ENCODE results near the gene TGM6.

Gene TGM6

GRCh38 chr20:2364044-2364443 is 16.7 kb upstream of the TGM6 start:
- DNase-seq: peak; percentile 70

GRCh38 chr20:2365091-2365490 is 15.6 kb upstream of the TGM6 start:
- no peak for DNase-seq

- DNase-seq: no peak
Observed at GRCh38 chr20:2365666-2366065, 15.0 kb upstream of the TGM6 start.

GRCh38 chr20:2368621-2369020 is 12.1 kb upstream of the TGM6 start:
- no peak for DNase-seq

- DNase-seq: no peak
Observed at GRCh38 chr20:2373098-2373497, 7.6 kb upstream of the TGM6 start.

- no peak for DNase-seq
Observed at GRCh38 chr20:2374346-2375125, 6.2 kb upstream of the TGM6 start.

GRCh38 chr20:2378893-2379292 is 1.8 kb upstream of the TGM6 start:
- no peak for DNase-seq

GRCh38 chr20:2379511-2380229 is 1.0 kb upstream of the TGM6 start:
- DNase-seq: no peak

GRCh38 chr20:2381303-2381702 is 602 bp downstream of the TGM6 start:
- DNase-seq: no peak

GRCh38 chr20:2382833-2383232 is 2.1 kb downstream of the TGM6 start:
- no peak for DNase-seq

- DNase-seq: peak; percentile 31
Observed at GRCh38 chr20:2385026-2385425, 4.3 kb downstream of the TGM6 start.

GRCh38 chr20:2385496-2385895 is 4.8 kb downstream of the TGM6 start:
- no peak for DNase-seq

- peak; percentile 73 for DNase-seq
Observed at GRCh38 chr20:2386516-2387179, 5.9 kb downstream of the TGM6 start.

GRCh38 chr20:2387180-2387577 is 6.5 kb downstream of the TGM6 start:
- peak; percentile 41 for DNase-seq

GRCh38 chr20:2387580-2387979 is 6.9 kb downstream of the TGM6 start:
- DNase-seq: no peak

- DNase-seq: no peak
Observed at GRCh38 chr20:2390951-2391675, 10.4 kb downstream of the TGM6 start.

GRCh38 chr20:2394411-2395055 is 13.8 kb downstream of the TGM6 start:
- DNase-seq: no peak

GRCh38 chr20:2395136-2395535 is 14.4 kb downstream of the TGM6 start:
- no peak for DNase-seq

GRCh38 chr20:2396241-2396814 is 15.6 kb downstream of the TGM6 start:
- no peak for DNase-seq

GRCh38 chr20:2397091-2397490 is 16.4 kb downstream of the TGM6 start:
- DNase-seq: no peak

GRCh38 chr20:2397595-2398145 is 17.0 kb downstream of the TGM6 start:
- DNase-seq: no peak

- no peak for DNase-seq
Observed at GRCh38 chr20:2398449-2398848, 17.7 kb downstream of the TGM6 start.
